K562 (cell line): Measurements from ENCODE around the gene SCGB1A1. TPM values are rescaled to one million over a fixed set of nuclear protein-coding genes. Genes with fewer than 3 reads are reported as not detected.

Experiments used
- CEBPZ ChIP-seq: fragments of 150-350 bp; IDR thresholded peaks from 2 replicates; pipeline ENCODE4 v1.6.1; 2014; ENCODE audit warnings: low read depth, mild to moderate bottlenecking, low read length, borderline replicate concordance
- REST ChIP-seq, 2 experiments: fragments of 450-650 bp; formaldehyde crosslinking in 1 of 2; IDR thresholded peaks; 2 replicates each; pipeline versions ENCODE4 v1.4.0 to v1.6.1; 2014 to 2020; ENCODE audit warnings: mild to moderate bottlenecking in 2 of 2, borderline replicate concordance in 1 of 2, low read depth in 1 of 2
- RREB1 ChIP-seq: fragments of 250-450 bp; sonication (Bioruptor Pico); IDR thresholded peaks from 2 replicates; pipeline ENCODE4 v1.4.0; 2020
- SRSF1 ChIP-seq: fragments of 200-400 bp; formaldehyde crosslinking; IDR thresholded peaks from 2 replicates; pipeline ENCODE4 v1.6.1; 2017; ENCODE audit warnings: mild to moderate bottlenecking, low read depth, low read length, moderate library complexity
- ZNF174 ChIP-seq: fragments of 250-450 bp; sonication (Bioruptor Pico); IDR thresholded peaks from 2 replicates; pipeline ENCODE4 v1.4.0; 2020; ENCODE audit warnings: mild to moderate bottlenecking
- ZNF239 ChIP-seq: fragments of 250-450 bp; sonication (Bioruptor Pico); IDR thresholded peaks from 2 replicates; pipeline ENCODE4 v1.4.0; 2020; ENCODE audit warnings: mild to moderate bottlenecking
- polyA plus RNA-seq, 8 experiments: library from polyadenylated mRNA; depleted of rRNA in 4 of 8; stranded (reverse) in 5 of 8; unstranded in 3 of 8; fragments of >200 nt; fragmentation: Nextera tagmentation in 2 of 8; fragmentation: Illumina TruSeq in 1 of 8; extraction: Ambion mirVana in 2 of 8; extraction: Trizol in 1 of 8; gene quantifications; 2 replicates each; pipeline versions ENCODE4 v1.2.1 to v1.2.3, GENCODE V29; 2011 to 2014; ENCODE audit warnings: inconsistent platforms in 1 of 8, missing spikeins in 1 of 8
- total RNA-seq, 7 experiments: library from RNA; depleted of rRNA in 6 of 7; stranded (reverse); fragments of >200 nt in 6 of 7; fragmentation: Illumina TruSeq in 2 of 7; extraction: Trizol in 2 of 7; gene quantifications; 2 replicates each; pipeline versions ENCODE4 v1.2.1 to v1.2.3, GENCODE V29; 2011 to 2021; ENCODE audit warnings: low replicate concordance in 1 of 7

Gene SCGB1A1
- total and polyA plus RNA-seq, 9 of the 15 experiments (the other 6 are each of a cell fraction or from before 2014, with no cell fraction given): 0.55 TPM; not detected in 8

- no peak for TF ChIP-seq RREB1 (CRISPR knock-in tag)
- no peak for TF ChIP-seq ZNF239 (CRISPR knock-in tag)
- TF ChIP-seq REST (IDR thresholded peaks at IDR 0.05; ENCODE audit: borderline replicate concordance): no peak
- no peak for TF ChIP-seq REST (CRISPR knock-in tag; IDR thresholded peaks at IDR 0.05; ENCODE audit: low read depth)
- TF ChIP-seq ZNF174 (CRISPR knock-in tag): no peak
- TF ChIP-seq CEBPZ: no peak
- TF ChIP-seq SRSF1: no peak
Measured at GRCh38 chr11:62437616-62438015, 18.8 kb downstream of the SCGB1A1 start (continued).
